Endometrial microvascular endothelial cells (primary cell): ENCODE results near the gene PIP5KL1. TPM values are rescaled to one million over a fixed set of nuclear protein-coding genes. Genes with fewer than 3 reads are reported as not detected.

Source experiments
- in situ Hi-C: cut with HindIII; loops from 2 replicates; pipeline ENCODE4 v1.10.0; 2017; ENCODE audit warnings: low sequenced_read_pairs, low pct_unique_long_range_greater_than_20kb; ENCODE audit errors: inconsistent ontology term
- total RNA-seq: library from RNA; depleted of rRNA; stranded (reverse); fragments of >200 nt; gene quantifications from one replicate; pipeline ENCODE4 v1.2.3, GENCODE V29; 2015; ENCODE audit errors: inconsistent ontology term

PIP5KL1 gene, protein sequence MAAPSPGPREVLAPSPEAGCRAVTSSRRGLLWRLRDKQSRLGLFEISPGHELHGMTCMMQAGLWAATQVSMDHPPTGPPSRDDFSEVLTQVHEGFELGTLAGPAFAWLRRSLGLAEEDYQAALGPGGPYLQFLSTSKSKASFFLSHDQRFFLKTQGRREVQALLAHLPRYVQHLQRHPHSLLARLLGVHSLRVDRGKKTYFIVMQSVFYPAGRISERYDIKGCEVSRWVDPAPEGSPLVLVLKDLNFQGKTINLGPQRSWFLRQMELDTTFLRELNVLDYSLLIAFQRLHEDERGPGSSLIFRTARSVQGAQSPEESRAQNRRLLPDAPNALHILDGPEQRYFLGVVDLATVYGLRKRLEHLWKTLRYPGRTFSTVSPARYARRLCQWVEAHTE
- total RNA-seq, result not detected

DNA sequence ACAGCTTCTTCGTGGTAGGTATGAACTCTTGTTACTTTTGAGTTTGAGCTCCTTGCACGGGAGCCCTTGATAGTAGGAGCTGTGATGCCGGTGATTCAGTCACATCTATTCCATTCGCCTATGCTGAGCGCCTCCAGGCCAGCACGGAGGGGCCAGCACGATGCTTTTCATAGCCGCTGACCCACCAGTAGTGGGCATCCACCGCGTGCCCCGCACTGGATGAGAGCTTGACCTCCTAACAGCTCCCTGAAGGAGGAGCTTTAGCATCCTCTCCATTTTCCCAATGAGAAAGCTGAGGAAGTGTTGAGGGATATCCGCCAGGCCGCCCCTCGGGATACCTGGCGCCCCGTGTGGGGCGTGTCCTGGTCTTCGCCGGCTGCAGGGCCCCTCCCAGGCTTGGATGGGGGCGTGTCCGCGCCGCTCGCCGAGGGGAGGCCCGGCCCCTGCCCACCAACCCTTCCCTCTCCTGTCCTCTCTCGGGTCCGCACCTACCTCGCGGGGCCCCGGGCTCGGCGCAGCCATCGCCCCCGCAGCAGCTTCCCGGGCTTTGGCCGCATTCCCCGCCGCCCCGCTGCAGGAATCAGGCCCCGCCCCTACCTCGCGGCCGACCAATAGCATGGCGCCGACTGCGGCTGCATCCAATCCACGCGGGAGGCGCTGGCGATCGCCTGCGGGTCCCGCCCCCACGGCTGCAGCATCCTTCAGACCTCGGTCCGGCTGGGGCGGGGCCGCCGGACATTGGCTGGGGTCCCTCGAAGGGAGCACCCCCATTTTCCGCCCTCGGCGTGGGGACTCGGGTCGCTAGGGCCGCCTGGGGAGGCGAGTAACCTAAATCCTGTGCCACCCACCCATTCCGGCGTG lies at the start of gene PIP5KL1:
TSS of gene PIP5KL1 (minus strand) at position 547 of the 861 bp plus-strand sequence. CDS start at position 522, 25 bp downstream.
- in situ Hi-C loops, result loop anchor here (25.0 kb wide), 1 partner anchor 168 kb away; no protein-coding TSS in a partner anchor

DNA sequence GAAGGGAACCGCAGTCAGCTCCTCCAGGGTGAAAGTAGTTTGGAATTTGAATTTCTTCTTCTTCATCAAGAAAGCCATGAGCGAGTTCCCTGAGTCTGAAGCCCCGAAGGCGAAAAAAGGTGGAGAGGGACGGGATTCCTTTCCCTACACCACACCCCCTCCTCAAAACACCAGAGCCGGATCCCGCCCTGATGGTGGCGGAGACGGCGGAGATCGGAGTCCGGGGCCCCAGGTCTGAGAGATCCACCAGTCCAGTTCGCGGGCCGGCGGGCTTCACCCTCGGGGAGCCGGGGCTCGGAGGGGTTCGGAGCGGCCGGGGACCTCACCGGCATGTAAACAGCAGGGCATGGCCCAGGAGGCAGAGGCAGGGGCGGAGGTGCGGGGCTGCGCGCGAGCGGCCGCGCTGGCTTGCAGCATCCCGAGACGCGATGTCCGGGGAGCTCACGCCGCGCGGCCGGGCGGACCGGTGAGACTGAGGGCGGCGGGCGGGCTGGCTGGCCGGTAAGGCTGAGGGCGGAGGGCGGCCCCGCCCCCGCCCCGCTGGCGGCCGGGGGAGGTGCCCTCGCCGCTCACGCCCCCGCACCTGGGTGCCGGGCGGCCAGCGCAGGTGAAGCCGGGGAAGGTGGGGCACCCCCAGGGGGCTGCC lies 49.6 kb upstream of the PIP5KL1 start:
- in situ Hi-C loops, result no loop called here

DNA sequence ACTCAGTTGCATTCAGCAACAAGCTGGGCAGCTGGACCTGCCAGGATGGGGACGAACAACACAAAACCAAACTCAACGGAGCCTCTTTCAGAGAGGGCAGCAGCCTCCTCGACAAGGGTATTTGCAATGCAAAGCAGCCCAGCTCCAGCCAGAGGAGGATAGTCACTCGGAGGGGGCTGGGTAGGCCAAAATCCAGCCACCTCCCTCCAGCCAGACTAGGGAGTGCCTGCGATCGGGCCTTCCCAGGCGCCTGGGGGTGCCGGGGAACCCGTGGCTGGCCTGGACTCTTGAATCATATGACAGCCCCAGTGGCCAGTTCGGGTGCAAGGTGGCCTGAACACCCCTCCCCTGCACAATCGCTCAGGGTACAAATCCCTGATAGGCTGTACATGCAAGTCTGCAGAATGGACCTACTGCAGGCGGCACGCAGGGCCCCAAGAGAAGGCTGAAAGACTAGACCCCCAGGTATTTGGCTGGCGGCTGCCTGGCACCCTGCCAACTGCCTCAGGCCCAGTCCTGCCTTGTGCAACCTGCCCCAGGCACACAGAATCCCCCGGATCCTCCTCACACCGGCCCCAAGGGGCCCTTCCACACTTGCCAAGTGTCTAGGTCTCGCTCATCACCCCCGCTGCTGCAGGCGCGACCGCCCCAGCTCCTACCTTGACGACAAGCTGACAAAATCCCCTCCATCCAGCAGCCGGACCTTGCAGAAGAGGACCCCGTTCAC lies 48.9 kb upstream of the PIP5KL1 start:
- in situ Hi-C loops, result no loop called here

DNA sequence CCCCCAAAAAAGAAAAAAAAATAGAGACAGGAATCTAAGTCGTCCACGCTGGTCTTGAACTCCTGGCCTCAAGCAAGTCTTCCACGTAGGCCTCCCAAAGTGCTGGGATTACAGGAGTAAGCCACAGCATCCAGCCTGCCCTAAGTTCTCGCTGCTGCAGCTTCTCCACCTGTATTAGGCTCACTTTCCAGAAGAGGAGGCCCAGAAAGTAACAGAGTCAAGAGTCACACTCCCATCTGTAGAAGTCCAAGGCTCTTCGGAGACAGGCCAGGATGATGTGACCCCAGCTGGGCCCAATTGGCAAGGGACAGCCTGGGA lies 48.4 kb upstream of the PIP5KL1 start:
- in situ Hi-C loops, result no loop called here

DNA sequence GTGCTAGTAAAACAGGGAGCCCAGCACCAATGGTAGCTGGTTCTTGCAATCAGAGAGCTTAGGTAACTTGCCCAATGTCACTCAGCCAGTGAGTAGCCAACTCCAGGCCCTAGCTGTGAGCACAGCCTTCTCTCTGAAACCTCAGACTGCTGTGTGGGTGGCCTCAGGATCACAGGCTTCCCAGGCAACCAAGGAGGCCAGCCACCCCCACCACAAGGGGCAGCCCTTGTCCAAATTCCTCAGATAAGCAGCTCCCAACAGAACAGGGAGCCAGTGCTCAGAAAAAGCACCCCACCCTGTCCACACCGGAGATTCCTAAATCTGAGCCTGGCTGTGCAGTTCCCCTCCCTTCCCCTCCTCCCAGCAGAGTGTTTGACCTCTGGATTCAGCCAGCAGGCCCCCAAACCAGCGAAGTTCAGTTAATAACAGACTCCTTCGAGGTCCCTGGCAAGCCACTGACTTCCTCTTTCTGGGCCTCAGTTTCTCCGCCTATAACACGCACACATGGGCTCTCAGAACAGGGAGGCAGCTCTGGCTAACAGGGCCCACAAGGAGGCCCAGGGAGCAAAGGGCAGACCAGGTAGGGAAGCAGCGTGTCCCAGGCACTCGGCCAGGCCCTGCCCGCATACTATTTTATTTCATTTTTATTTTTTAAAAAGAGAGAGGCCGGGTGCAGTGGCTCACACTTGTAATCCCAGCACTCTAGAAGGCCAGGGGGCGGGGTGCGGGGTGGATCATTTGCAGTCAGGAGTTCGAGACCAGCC lies 47.5 kb upstream of the PIP5KL1 start:
- in situ Hi-C loops, result no loop called here

DNA sequence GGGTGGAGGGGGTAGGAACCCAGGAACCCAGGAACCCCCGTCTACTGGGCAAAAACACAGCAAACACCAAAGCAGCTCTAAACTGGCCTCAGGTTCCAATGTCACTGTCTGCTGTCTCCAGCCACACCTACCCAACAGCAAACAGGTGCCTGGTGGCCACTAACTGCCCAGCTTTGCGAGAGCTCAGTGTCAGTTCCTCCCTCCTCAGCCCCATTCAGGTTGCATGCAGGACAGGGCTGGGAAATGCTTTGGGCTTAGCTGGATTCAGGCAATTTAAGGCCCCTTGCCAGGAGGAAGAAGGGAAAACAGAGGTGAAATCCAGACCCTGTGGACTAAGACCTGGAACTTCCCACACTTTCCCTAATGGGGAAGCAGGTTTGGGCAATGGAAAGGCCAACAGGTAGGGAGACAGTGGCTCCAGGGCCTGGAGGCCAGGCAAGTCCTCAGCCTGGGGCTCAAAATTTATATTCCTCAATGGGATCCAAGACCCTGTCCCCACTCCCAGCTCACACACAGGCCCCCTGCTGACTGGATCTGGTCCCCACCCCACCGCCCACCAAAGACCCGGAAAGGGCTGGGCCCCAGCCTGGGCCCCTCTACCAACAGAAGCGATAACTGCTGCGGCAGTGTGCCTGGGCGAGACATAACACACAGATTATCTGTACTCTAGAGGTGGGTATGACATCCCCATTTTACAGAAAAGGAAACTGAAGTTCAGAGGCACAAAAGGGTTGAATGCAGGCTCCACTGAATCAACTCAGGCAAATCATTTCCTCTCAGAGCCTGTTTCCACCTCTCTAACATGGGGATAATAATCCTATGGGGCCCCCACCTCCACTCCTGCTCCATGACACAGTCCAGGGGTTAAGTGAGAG lies 46.7 kb upstream of the PIP5KL1 start:
- in situ Hi-C loops, result no loop called here

DNA sequence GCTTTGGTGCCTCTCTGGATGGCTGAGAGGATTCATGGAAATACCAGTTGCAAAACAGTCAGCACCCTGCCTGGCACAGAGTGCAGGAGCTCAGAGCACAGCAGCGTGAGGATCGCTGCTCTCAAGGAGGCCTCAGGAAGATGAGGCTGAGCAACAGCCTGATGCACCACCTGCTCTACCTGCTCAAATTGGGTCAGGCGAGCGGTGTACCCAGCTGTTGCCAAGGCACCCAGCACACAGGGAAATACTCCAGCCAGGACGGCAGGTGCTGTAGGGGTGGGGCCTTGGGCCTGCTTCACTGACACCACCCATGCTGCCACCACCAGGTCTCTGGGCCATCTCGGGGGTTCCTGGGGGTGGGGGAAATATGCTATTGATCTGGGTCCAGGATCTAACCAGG lies 45.9 kb upstream of the PIP5KL1 start:
- in situ Hi-C loops, result no loop called here

DNA sequence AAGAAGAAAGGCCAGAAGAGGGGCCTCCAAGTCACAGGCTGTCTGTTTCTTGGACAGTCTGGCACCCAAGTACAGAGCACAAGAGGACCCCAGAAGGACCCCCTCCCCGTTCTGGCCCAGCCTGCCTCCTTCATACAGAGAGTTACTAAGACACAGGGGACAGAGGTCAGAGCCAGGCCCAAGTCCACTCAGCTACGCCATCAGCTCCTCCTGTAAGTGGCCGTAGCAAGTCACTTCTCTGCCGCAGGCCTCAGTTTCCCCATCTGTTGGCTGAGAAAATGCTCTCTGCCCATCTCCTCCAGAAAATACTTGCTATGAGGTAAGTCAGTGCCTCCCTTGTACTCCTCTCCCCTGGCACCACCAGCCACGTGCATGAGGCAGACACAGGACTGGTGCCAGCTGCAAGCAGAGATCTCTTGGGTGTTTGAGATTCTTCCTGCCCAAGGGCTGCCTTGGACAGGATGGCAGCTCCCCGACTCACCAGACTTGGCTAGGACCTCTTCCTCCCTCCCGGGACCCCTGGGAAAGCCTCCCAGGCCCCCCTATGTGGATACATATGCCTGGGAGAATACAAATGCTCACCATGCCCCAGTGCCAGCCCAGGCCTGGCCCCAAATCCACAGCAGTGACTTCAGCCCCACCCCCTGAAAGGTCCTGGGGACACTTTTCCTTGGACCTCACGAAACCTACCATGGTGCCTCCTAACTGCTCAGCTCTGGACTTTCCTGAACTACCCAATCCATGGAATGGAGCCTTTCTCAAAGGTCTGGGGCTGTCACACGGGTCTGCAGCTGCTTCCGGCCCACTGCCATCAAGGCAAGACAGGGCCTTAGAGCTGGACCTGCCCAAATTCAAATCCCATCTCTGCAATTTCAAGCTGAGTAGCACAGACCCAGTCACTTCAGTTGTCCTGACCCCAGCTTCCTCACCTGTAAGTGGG lies 45.1 kb upstream of the PIP5KL1 start:
- in situ Hi-C loops, result no loop called here

DNA sequence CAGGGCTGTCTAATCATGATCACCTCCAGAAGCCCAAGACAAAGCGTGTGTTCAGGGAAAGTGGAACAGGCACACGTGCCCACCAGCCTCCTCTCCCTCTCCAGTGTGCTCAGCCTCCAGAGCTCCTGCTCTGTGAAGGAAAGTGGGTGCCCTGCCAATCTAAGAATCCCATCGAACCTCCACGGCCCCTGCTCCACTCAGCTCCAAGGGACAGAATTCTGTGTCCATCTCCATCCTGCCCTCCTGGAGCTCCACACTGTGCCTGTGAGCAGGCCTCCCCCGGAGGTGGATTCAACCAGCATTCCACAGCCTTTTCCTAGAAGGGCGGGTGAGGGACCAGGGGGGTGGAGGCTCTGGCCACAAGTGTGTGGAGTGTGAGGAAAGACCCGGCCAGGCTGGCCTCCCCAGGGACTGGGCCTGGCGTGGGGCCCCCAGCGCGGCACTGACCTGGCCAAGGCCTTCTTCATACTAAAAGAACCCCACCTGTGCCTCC lies 44.2 kb upstream of the PIP5KL1 start:
- in situ Hi-C loops, result no loop called here

DNA sequence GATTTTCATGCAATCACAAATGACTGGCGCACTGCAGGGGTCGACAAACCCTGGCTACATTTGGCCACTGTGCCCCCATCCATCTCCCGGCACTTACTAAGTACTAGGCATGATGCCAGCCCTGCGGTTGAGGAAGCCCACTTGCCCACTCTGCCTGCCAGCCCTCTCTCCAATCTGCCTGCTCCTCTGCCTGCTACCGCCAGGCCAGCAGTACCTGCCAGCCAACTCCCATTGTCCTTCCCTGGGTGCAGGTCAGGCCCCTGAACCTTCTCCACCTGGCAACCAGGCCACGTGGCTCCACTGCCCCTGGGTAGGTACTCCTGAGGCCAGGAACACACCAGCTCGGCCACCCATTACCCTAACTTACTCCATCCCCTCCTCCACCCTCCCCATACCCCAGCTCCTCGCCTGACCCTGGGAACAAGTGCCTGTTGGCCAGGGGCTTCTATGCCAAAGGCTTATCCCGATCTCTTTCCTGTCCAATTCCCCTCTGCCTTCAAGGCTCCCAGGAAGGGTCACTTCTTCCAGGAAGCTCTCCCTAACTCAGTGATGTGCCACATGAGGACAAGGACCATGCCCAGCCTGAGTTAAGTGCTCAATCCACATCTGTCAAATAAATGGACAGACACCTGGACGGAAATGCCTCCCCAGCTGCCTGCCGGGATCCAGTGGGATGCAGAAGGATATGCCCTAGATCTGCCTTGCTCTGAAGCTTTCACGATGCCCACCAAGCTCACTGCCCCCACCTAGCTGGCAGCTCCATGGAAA lies 43.6 kb upstream of the PIP5KL1 start:
- in situ Hi-C loops, result no loop called here

DNA sequence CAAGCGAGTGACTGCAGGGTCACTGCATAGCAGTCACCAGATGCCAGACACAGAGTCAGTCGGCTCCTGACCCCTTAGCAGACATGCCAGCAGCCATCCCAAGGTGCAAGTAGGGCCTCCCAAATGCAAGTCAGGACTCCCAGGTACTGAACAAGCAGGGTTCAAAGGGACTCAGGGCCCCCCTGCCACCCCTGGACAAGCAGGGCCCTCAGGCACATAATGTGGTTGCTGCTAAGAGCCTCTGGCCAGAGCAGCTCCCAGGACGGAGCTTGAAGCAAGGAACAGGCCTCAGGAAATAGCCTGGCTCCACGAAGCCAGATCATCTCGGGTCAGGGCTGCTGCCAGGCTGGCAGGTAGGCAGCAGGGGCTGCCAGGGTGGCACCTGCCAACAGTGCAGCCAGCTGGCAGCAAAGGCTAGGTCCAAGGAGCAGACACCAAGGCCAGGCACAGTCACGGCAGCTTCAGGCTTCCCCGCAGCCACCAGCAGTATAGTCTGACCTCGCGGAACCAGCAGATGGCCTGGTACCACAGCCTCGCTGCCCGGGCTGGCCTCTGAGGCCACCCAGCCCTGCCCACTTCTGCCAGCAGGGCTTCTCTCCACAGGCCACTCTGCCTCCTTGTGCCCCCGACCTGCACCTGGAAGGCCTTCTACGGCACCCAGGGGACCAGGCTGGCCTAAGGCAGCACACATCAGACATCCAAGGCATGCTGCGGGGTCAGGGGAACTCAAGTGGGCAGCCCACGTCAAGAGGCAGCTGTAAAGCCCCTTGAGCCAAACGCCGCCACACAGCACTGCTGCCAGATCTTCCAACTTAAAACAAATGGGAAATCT lies 42.8 kb upstream of the PIP5KL1 start:
- in situ Hi-C loops, result no loop called here

DNA sequence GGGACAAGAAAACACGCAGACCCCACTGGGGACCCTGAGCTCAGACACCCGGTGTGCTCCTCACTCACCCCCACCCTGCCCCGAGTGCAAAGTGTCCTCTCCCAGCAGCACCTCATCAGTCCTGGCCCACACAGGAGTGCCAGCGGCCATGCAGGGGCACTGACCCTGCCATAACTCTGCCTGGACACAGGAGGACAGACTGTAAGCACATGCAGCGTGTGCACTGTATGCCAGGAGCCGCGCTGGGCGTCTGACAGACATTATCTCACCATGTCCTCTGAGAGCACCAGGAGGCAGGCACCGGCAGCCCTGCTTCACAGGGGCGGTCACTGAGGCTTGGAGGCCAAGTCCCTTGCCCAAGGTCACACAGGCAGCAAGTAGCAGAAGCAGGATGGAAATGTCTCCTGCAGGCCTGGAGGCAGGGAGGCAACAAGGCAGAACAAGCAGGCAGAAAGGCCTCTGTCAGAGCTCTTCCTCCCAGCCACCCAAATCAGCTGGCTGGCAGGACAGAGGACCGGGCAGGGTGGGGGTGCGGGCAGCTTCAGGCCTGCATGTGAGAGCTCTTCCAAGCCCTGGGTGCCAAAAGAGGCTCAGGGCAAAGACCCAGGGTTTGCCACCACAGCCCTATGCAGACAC lies 41.8 kb upstream of the PIP5KL1 start:
- in situ Hi-C loops, result no loop called here

DNA sequence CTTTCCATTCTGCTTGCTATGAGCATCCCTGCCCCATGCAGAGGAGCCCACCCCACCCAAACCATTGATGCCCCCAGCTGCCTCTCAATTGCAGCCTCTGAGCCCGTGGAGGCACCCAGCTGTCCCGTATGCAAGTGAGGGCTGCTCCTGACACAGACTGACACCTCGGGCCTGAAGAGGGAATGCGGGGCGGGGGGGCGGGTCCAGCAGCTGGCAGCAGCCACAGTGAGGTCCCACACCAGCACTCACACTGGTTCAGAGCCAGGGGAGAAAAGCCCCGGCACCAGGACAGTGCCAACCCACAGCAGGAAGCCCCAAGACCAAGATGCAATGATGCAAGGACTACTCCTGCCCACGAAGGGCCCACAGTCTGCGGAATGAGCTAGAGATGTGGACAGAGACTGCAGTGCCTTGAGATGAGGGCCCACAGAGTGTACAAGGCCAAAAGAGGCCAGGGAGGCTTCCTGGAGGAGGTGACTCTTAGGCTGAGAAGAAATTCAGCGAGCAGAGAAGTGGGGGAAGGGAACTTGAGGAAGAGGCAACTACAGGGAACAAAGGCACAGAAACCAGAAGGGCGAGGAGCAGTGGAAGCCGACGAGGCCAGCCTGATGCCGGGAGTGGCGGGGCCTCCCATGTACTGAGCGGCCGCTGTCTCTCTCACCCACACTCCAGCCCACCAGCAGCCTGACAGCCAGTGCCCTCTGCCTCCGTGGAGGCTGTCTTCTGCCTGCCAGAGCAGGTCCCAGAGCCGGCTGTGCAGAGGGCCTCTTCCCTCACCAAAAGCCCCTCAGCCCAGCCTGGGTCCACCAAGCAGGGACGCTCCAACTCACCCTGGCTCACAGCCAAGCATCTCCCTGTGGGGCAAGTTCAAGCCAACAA lies 41.0 kb upstream of the PIP5KL1 start:
- in situ Hi-C loops, result no loop called here
